Thyroid gland (tissue), 4 donors: ENCODE measurements around the gene DDR1. TPM values are rescaled to one million over a fixed set of nuclear protein-coding genes. Genes with fewer than 3 reads are reported as not detected.
"Not testable (repeated sequence)": the region's sequence is repeated elsewhere in the genome, so short reads cannot be mapped to it uniquely, and the experiment has no call there.

ENCODE experiments used
- DNase-seq, 2 donors: peaks; one replicate each; pipeline ENCODE4 v3.0.0-alpha.2; 2019
- H3K27ac ChIP-seq, 3 donors: fragments of 200-600 bp; sonication (generic); 1 replicate in 2 of 3; 2 replicates in 1 of 3; pipeline ENCODE4 v1.5.1; 2016 to 2019; ENCODE audit warnings: mild to moderate bottlenecking in 1 of 3, moderate library complexity in 1 of 3
- H3K27me3 ChIP-seq: fragments of 200-600 bp; sonication (generic); one replicate; pipeline ENCODE4 v1.5.1; 2019
- H3K36me3 ChIP-seq, 2 donors: fragments of 200-600 bp; sonication (generic); one replicate each; pipeline ENCODE4 v1.5.1; 2016 to 2019
- H3K4me1 ChIP-seq, 2 donors: fragments of 200-600 bp; sonication (generic); one replicate each; pipeline ENCODE4 v1.5.1; 2017 to 2019
- H3K4me3 ChIP-seq, 3 donors: fragments of 200-600 bp; sonication (generic); replicated peaks in 1 of 3; 1 replicate in 2 of 3; 2 replicates in 1 of 3; pipeline ENCODE4 v1.5.1; 2016; ENCODE audit warnings: mild to moderate bottlenecking in 1 of 3
- H3K9me3 ChIP-seq: fragments of 200-600 bp; sonication (generic); one replicate; pipeline ENCODE4 v1.5.1; 2017
- CTCF ChIP-seq, 6 experiments: fragments of 200-600 bp in 3 of 6; fragments of 450-650 bp in 3 of 6; sonication (generic) in 3 of 6; IDR thresholded peaks; one replicate each; pipeline ENCODE4 v1.5.1; 2016 to 2019; ENCODE audit warnings: antibody characterized with exemption in 6 of 6, mild to moderate bottlenecking in 2 of 6, inconsistent platforms in 1 of 6, moderate library complexity in 1 of 6
- POLR2A ChIP-seq, 2 donors: fragments of 450-650 bp; IDR thresholded peaks; one replicate each; pipeline ENCODE4 v1.6.1; 2017; ENCODE audit warnings: antibody characterized with exemption in 2 of 2, mild to moderate bottlenecking in 2 of 2, moderate library complexity in 1 of 2
- WGBS, 2 donors: methylation state at CpG; one replicate each; pipeline ENCODE4 v1.1.5; 2017; 5-methylcytosine and 5-hydroxymethylcytosine counted together
- intact Hi-C: fragments of 100-400 bp; cut with DNase I; formaldehyde crosslinking; loops from one replicate; pipeline ENCODE4 v1.15.1; 2023
- total RNA-seq, 4 donors: library from RNA; depleted of rRNA; stranded (reverse); fragments of >200 nt; gene quantifications; one replicate each; pipeline ENCODE4 v1.2.3, GENCODE V29; 2016

DDR1 gene
- total RNA-seq, 4 donors from 2014 or later = 93.4 to 207 (median 131) TPM

- Histone ChIP-seq H3K9me3 (no peaks in the 10 kb centered on the region), H3K27me3 (no peaks in the 10 kb centered on the region), H3K27ac (no peak overlapping the region), H3K4me3 (no peak overlapping the region), H3K4me1 (peaks cover 0 to 8% of the 10 kb centered on the region in 2 donors), H3K36me3 (peaks cover 34 to 56% of the 10 kb centered on the region in 2 donors)
- TF ChIP-seq POLR2A (IDR thresholded peaks at IDR 0.05) (no peak), CTCF (IDR thresholded peaks at IDR 0.05) (no peak)
- intact Hi-C loops = no loop called here
- 91 to 94% methylated on average over 7 of the region's 7 CpGs for WGBS, 2 donors
- no peak for DNase-seq
Observed at GRCh38 chr6:30922447-30922852, 38.1 kb downstream of the DDR1 start.

- H3K4me3 ChIP-seq, DNase-seq, H3K27ac ChIP-seq, H3K9me3 ChIP-seq, intact Hi-C loops, H3K4me1 ChIP-seq, H3K27me3 ChIP-seq: not testable (repeated sequence)
- 80% methylated on average over 5 of the region's 9 CpGs; no CpG with 5 or more reads in 1 of the 2 donors for WGBS, 2 donors
- peaks cover 28 to 47% of the 10 kb centered on the region in 2 donors for H3K36me3 ChIP-seq
Observed at GRCh38 chr6:30924040-30924627, 39.8 kb downstream of the DDR1 start.

- DNase-seq = peak; percentile 52 to 70
- intact Hi-C loops = no loop called here
- Histone ChIP-seq H3K27me3 (no peaks in the 10 kb centered on the region), H3K36me3 (peaks cover 12 to 29% of the 10 kb centered on the region in 2 donors), H3K4me1 (peaks cover 0 to 9% of the 10 kb centered on the region in 2 donors), H3K9me3 (no peaks in the 10 kb centered on the region), H3K27ac (peak overlapping the region in 2 of 3 donors; percentile 28 to 49), H3K4me3 (no peak overlapping the region)
- peak in 1 of 2 donors; percentile 32 for TF ChIP-seq POLR2A (IDR thresholded peaks at IDR 0.05)
- TF ChIP-seq CTCF (IDR thresholded peaks at IDR 0.05) = no peak
- 91 to 95% methylated on average over 4 of the region's 4 CpGs for WGBS, 2 donors
Observed at GRCh38 chr6:30926644-30927043, 42.3 kb downstream of the DDR1 start.

- H3K27me3 ChIP-seq, DNase-seq, H3K9me3 ChIP-seq, intact Hi-C loops, H3K27ac ChIP-seq, H3K4me3 ChIP-seq: not testable (repeated sequence)
- 92 to 93% methylated on average over 3 of the region's 3 CpGs for WGBS, 2 donors
- H3K4me1 ChIP-seq = peaks cover 0 to 13% of the 10 kb centered on the region in 2 donors
- H3K36me3 ChIP-seq = peaks cover 12 to 25% of the 10 kb centered on the region in 2 donors
Observed at GRCh38 chr6:30927080-30927479, 42.8 kb downstream of the DDR1 start.

- H3K27ac ChIP-seq = no peak overlapping the region
Observed at GRCh38 chr6:30928677-30929076, 44.4 kb downstream of the DDR1 start.

More at GRCh38 chr6:30928677-30929076, 44.4 kb downstream of the DDR1 start:
- no peak for DNase-seq
- intact Hi-C loops = no loop called here
- H3K36me3 ChIP-seq = peaks cover 0 to 10% of the 10 kb centered on the region in 2 donors
- H3K9me3 ChIP-seq = no peaks in the 10 kb centered on the region
- no peaks in the 10 kb centered on the region for H3K27me3 ChIP-seq
- peaks cover 0 to 14% of the 10 kb centered on the region in 2 donors for H3K4me1 ChIP-seq
- H3K4me3 ChIP-seq = no peak overlapping the region
- WGBS, 2 donors = 95 to 99% methylated on average over 3 of the region's 3 CpGs
- TF ChIP-seq POLR2A (IDR thresholded peaks at IDR 0.05) (no peak), CTCF (IDR thresholded peaks at IDR 0.05) (no peak)
